Breast epithelium (tissue), 4 donors: ENCODE results near the gene CCDC92. TPM values are rescaled to one million over a fixed set of nuclear protein-coding genes. Genes with fewer than 3 reads are reported as not detected.
A peak's percentile ranks its signal among the peaks of the same experiment; 100 is the strongest.

Source experiments
- DNase-seq, 2 donors: peaks; one replicate each; pipeline ENCODE4 v3.0.0-alpha.2; 2019; ENCODE audit warnings: low spot score in 2 of 2
- H3K27ac ChIP-seq, 2 donors: fragments of 200-600 bp; sonication (generic) in 1 of 2; one replicate each; pipeline ENCODE4 v1.5.1; 2016 to 2019; ENCODE audit warnings: mild to moderate bottlenecking in 1 of 2
- H3K27me3 ChIP-seq, 2 donors: fragments of 200-600 bp; sonication (generic) in 1 of 2; one replicate each; pipeline versions ENCODE4 v1.5.1 to v1.6.0; 2017 to 2019; ENCODE audit warnings: control low read depth in 1 of 2, mild to moderate bottlenecking in 1 of 2
- H3K36me3 ChIP-seq: fragments of 200-600 bp; one replicate; pipeline ENCODE4 v1.5.1; 2019
- H3K4me1 ChIP-seq, 2 donors: fragments of 200-600 bp; sonication (generic); one replicate each; pipeline ENCODE4 v1.5.1; 2016 to 2019; ENCODE audit warnings: control low read depth in 1 of 2
- H3K4me3 ChIP-seq, 3 donors: fragments of 200-600 bp; sonication (generic); 1 replicate in 2 of 3; 2 replicates in 1 of 3; pipeline ENCODE4 v1.5.1; 2016 to 2019; ENCODE audit warnings: mild to moderate bottlenecking in 3 of 3, moderate library complexity in 2 of 3
- H3K9me3 ChIP-seq, 2 donors: fragments of 200-600 bp; sonication (generic) in 1 of 2; one replicate each; pipeline ENCODE4 v1.5.1; 2016 to 2019; ENCODE audit warnings: control low read depth in 1 of 2
- CTCF ChIP-seq, 3 donors: fragments of 450-650 bp; IDR thresholded peaks; one replicate each; pipeline ENCODE4 v1.5.1; 2016 to 2017; ENCODE audit warnings: antibody characterized with exemption in 3 of 3, mild to moderate bottlenecking in 3 of 3, moderate library complexity in 3 of 3
- POLR2A ChIP-seq: fragments of 450-650 bp; IDR thresholded peaks from one replicate; pipeline ENCODE4 v1.6.1; 2016; ENCODE audit warnings: antibody characterized with exemption, mild to moderate bottlenecking, moderate library complexity
- POLR2AphosphoS5 ChIP-seq, 3 donors: sonication (generic); formaldehyde crosslinking; IDR thresholded peaks; one replicate each; pipeline ENCODE4 v1.6.1; 2017; ENCODE audit warnings: antibody characterized with exemption in 3 of 3
- intact Hi-C: fragments of 100-400 bp; cut with DNase I; formaldehyde crosslinking; loops from one replicate; pipeline ENCODE4 v1.15.1; 2023; ENCODE audit warnings: low total_unique reads
- total RNA-seq, 3 donors: library from RNA; depleted of rRNA; stranded (reverse); fragments of >200 nt; gene quantifications; one replicate each; pipeline ENCODE4 v1.1.0, GENCODE V29; 2016

The CCDC92 gene
- total RNA-seq, 3 donors from 2014 or later = 17.4 to 40.0 (median 24.6) TPM

DNA sequence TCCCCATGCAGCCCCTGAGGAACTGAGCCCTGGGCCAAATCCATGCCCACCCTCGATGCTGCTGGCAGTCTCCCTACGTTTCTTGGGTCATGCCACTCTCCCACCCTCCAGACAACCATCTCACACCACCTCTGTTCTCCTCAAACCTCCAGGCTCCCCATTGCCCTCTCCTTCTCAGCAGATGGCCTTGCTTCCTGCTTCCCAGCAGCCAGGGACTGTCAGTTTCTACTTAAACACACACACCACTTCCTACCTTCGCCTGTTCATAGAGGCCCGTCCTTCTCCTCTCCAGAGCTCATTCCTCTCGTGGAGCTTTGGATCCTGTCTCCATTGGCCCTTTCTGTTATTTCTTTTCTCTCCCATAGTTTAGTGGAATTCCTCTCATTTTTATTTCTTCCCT, 27.5 kb upstream of the CCDC92 start:
- no peaks in the 10 kb centered on the region for H3K27me3 ChIP-seq
- no peak overlapping the region for H3K27ac ChIP-seq
- H3K9me3 ChIP-seq = no peaks in the 10 kb centered on the region
- no peak for DNase-seq
- H3K4me3 ChIP-seq = no peak overlapping the region
- H3K4me1 ChIP-seq = no peaks in the 10 kb centered on the region
- intact Hi-C loops = no loop called here
- TF ChIP-seq CTCF (IDR thresholded peaks at IDR 0.05) (no peak), POLR2A (no peak), POLR2AphosphoS5 (IDR thresholded peaks at IDR 0.05) (no peak)
- H3K36me3 ChIP-seq = no peaks in the 10 kb centered on the region

- Histone ChIP-seq H3K27me3 (no peaks in the 10 kb centered on the region), H3K4me3 (no peak overlapping the region), H3K36me3 (no peaks in the 10 kb centered on the region), H3K9me3 (no peaks in the 10 kb centered on the region), H3K4me1 (no peaks in the 10 kb centered on the region), H3K27ac (no peak overlapping the region)
- TF ChIP-seq CTCF (IDR thresholded peaks at IDR 0.05) (no peak), POLR2A (no peak), POLR2AphosphoS5 (IDR thresholded peaks at IDR 0.05) (no peak)
- DNase-seq = no peak
- intact Hi-C loops = no loop called here
Observed at GRCh38 chr12:123998991-123999359, 26.3 kb upstream of the CCDC92 start.

- Histone ChIP-seq H3K27me3 (no peaks in the 10 kb centered on the region), H3K36me3 (no peaks in the 10 kb centered on the region), H3K4me1 (no peaks in the 10 kb centered on the region), H3K27ac (no peak overlapping the region), H3K4me3 (no peak overlapping the region), H3K9me3 (no peaks in the 10 kb centered on the region)
- intact Hi-C loops = no loop called here
- TF ChIP-seq POLR2AphosphoS5 (IDR thresholded peaks at IDR 0.05) = no peak
- no peak for TF ChIP-seq POLR2A
- TF ChIP-seq CTCF (IDR thresholded peaks at IDR 0.05) = no peak
- DNase-seq = no peak
Observed at GRCh38 chr12:123998344-123998990, 25.8 kb upstream of the CCDC92 start.

DNA sequence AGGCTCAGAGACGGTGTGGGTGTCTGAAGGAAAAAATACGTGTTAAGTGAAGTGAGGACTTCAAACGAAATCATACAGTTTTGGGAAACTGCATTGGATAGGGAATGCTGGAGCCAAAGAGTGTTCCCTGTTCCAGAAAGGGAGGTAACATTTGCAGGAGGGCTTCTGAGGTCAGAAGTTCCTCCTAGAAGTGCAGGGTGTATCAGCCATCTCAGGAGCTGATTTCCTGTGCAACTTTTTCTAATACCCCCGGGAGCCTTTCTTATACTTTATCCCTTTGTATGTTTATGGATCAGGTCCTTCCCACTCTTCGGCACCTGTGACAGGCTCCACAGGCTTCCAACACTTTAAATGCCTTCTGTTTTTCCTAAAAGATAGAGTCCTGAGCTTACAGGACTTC, 25.3 kb upstream of the CCDC92 start:
- no peaks in the 10 kb centered on the region for H3K9me3 ChIP-seq
- H3K4me1 ChIP-seq = no peaks in the 10 kb centered on the region
- intact Hi-C loops = no loop called here
- H3K27ac ChIP-seq = no peak overlapping the region
- TF ChIP-seq POLR2AphosphoS5 (IDR thresholded peaks at IDR 0.05) (no peak), POLR2A (no peak), CTCF (IDR thresholded peaks at IDR 0.05) (no peak)
- no peak for DNase-seq
- no peaks in the 10 kb centered on the region for H3K27me3 ChIP-seq
- no peak overlapping the region for H3K4me3 ChIP-seq
- H3K36me3 ChIP-seq = no peaks in the 10 kb centered on the region

DNA sequence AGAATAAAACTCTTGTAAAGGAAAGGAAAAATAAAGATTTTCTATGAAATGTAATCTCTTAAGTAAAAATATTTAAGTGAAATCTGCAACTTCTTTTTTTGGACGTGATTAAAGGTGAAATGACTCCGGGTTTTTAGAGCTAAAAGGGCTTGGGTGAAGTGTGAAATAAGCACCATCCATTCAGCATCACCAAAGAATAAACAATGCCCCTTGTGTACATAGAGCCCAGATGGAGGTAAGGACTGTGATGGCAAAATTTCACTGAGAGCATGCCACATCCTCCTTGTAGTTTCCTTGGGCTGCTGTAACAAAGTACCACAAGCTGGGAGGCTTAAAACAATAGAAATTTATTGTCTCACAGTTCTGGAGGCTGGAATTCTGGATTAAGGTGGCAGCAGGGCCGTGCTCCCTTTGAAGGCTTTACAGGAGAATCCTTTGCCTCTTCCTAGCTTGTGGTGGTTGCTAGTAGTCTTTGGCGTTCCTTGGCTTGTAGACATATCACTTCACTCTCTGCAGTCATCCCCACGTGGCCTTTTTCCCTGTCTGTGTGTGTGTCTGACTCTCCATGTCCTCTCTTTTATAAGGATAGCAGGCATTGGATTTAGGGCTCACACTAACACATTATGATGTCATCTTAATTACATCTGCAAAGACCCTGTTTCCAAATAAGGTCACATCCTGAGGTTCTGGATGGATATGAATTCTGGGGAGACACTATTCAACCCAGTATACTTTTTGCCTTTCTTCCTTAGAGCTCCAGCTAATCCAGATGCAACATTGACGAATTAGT, 24.6 kb upstream of the CCDC92 start:
- H3K4me3 ChIP-seq = no peak overlapping the region
- TF ChIP-seq POLR2A (no peak), POLR2AphosphoS5 (IDR thresholded peaks at IDR 0.05) (no peak), CTCF (IDR thresholded peaks at IDR 0.05) (no peak)
- no peaks in the 10 kb centered on the region for H3K9me3 ChIP-seq
- no peaks in the 10 kb centered on the region for H3K36me3 ChIP-seq
- no peaks in the 10 kb centered on the region for H3K4me1 ChIP-seq
- peak overlapping the region in 1 of 2 donors; percentile 40 for H3K27ac ChIP-seq
- intact Hi-C loops = no loop called here
- no peak for DNase-seq
- no peaks in the 10 kb centered on the region for H3K27me3 ChIP-seq
